ENCODE measurements around the gene MAD2L2.

Gene MAD2L2

GRCh38 chr1:11680270-11681070, 478 bp downstream of the MAD2L2 start:
- no peak for DNase-seq

GRCh38 chr1:11678442-11678841, 2.5 kb downstream of the MAD2L2 start:
- DNase-seq = no peak

- no peak for DNase-seq
Measured at GRCh38 chr1:11676386-11677103, 4.4 kb downstream of the MAD2L2 start.

GRCh38 chr1:11675325-11675724, 5.6 kb downstream of the MAD2L2 start:
- no peak for DNase-seq

- no peak for DNase-seq
Measured at GRCh38 chr1:11674488-11674887, 6.5 kb downstream of the MAD2L2 start.

- no peak for DNase-seq
Measured at GRCh38 chr1:11673089-11673769, 7.7 kb downstream of the MAD2L2 start.

- no peak for DNase-seq
Measured at GRCh38 chr1:11671544-11672286, 9.2 kb downstream of the MAD2L2 start.

- no peak for DNase-seq
Measured at GRCh38 chr1:11671205-11671543, 9.8 kb downstream of the MAD2L2 start.

GRCh38 chr1:11670747-11671146, 10.2 kb downstream of the MAD2L2 start:
- no peak for DNase-seq

GRCh38 chr1:11668516-11668915, 12.4 kb downstream of the MAD2L2 start:
- DNase-seq = no peak

GRCh38 chr1:11664336-11665065, 16.4 kb downstream of the MAD2L2 start:
- no peak for DNase-seq

GRCh38 chr1:11661103-11661502, 19.8 kb downstream of the MAD2L2 start:
- DNase-seq = no peak

GRCh38 chr1:11659748-11660147, 21.2 kb downstream of the MAD2L2 start:
- no peak for DNase-seq

GRCh38 chr1:11658542-11658941, 22.4 kb downstream of the MAD2L2 start:
- DNase-seq = no peak

GRCh38 chr1:11657654-11658053, 23.3 kb downstream of the MAD2L2 start:
- no peak for DNase-seq

GRCh38 chr1:11654939-11655808, 25.8 kb downstream of the MAD2L2 start:
- DNase-seq = no peak

GRCh38 chr1:11654137-11654938, 26.6 kb downstream of the MAD2L2 start, which contains the start of the genes FBXO2 and FBXO44:
Gene FBXO2, minus strand, starts transcription at chr1:11654429. Its CDS starts 89 bp downstream, at chr1:11654340.
Gene FBXO44, plus strand, starts transcription at chr1:11654877. Its CDS starts 959 bp downstream, at chr1:11655836.
- DNase-seq = no peak

- DNase-seq = no peak
Measured at GRCh38 chr1:11653861-11654136, 27.1 kb downstream of the MAD2L2 start.

GRCh38 chr1:11653101-11653860, 27.7 kb downstream of the MAD2L2 start:
- no peak for DNase-seq

Data from NCI-H2029 treated with DMSO at 0.1 percent for 48 hours (cell line).